Erythroblast (primary cell): Measurements from ENCODE around the gene NSD2.

Experiments
- DNase-seq, 2 experiments: peaks; one replicate each; lab custom pipeline; 2025; lab: John Stamatoyannopoulos, UW
- GATA1 ChIP-seq: IDR thresholded peaks from 2 replicates; pipeline ENCODE4 v1.6.1; 2011; ENCODE audit warnings: low read depth, mild to moderate bottlenecking, control low read depth, low read length, moderate library complexity
- POLR2A ChIP-seq: IDR thresholded peaks from 2 replicates; pipeline ENCODE4 v1.6.1; 2011; ENCODE audit warnings: mild to moderate bottlenecking, low read length

Gene NSD2

DNA sequence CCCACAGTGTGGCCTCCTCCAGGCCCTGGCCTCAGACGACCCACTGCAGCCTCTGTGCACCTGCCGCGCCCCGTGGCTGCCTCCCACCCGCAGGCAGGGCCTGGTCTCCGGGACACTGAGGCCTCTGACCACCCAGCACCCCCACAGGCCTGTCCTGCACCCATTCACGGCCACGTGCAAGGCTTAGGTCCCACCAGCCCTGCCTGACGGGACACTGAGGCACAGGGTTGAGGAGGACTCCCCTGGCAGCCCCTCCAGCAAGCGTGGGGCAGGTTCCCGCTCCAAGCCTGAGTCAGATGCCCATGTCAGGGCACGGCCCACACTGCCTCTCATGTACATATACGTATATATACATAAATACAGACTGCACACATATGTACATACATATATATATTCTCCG is 114.1 kb downstream of the NSD2 start:
- TF ChIP-seq GATA1 (no peak), POLR2A (no peak)
- DNase-seq: no peak

GRCh38 chr4:1985780-1986577 is 114.8 kb downstream of the NSD2 start:
- TF ChIP-seq GATA1: no peak
- no peak for TF ChIP-seq POLR2A

DNA sequence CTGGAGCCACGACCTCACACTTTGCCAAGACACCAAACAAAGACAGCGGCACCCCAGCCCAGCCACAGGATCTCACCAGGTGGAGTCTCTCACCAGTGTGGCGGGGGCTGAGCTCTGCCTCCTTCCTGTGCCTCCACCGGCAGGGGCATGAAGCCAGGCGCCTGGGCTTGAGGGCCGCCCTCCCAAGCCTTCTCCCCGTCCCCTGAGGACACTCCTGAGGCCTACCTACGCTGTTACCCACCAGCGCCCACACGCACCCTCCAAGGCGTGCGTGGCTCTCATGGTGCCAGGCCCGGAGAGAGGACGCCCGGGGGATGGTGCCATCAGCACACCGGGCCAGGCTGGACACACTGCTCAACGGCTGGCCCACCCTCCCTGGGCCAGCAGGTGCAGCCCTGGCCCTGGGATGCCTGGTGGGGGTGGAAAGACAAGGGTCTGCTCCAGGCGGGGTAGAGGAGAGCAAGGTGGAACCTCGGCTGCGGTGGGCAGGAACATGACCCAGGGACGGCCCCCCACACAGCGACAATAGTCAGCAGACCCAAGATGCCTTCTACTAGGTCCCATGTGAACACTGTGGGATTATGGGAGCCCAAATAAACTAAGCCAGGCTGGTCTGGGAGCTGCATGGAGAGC is 115.5 kb downstream of the NSD2 start:
- DNase-seq: no peak
- no peak for TF ChIP-seq GATA1
- no peak for TF ChIP-seq POLR2A

More at GRCh38 chr4:1985780-1986577, 114.8 kb downstream of the NSD2 start:
- DNase-seq: no peak

GRCh38 chr4:1987296-1987695 is 116.1 kb downstream of the NSD2 start:
- TF ChIP-seq GATA1: no peak
- TF ChIP-seq POLR2A: no peak
- DNase-seq: no peak

DNA sequence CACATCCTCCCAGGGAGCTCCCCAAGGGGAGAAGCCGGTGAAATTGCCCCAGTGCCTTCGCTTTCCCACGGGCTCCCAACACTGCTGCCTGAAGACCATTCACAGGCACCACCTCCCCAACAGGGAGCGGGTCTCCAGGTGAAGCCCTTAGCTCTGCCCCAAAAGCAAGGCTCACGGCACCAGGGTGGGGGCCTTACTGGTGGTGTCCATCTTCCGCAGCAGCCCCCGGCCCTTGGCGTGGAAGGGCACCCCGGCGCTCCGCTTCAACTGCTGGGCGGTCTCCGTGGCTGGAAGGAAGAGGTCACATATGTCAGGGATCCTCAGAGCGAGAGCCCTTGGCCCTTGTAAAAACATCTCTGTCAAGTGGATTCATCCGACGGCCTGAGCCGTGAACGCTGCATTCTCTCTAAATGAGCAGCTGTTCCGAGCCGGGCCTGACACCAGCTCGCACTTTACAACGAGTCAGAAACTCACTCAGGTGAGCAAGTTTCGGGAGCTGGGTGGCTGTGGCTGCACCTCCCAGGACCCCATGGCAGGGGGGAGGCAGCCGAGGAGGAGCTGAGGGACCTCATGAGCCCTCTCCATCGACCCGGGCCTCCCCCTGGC is 116.6 kb downstream of the NSD2 start:
- TF ChIP-seq GATA1: no peak
- no peak for DNase-seq

- no peak for DNase-seq
- TF ChIP-seq POLR2A: no peak
- TF ChIP-seq GATA1: no peak
Measured at GRCh38 chr4:1988327-1988724, 117.1 kb downstream of the NSD2 start.

GRCh38 chr4:1989533-1990347 is 118.5 kb downstream of the NSD2 start:
- DNase-seq: no peak
- no peak for TF ChIP-seq GATA1
- TF ChIP-seq POLR2A: no peak

DNA sequence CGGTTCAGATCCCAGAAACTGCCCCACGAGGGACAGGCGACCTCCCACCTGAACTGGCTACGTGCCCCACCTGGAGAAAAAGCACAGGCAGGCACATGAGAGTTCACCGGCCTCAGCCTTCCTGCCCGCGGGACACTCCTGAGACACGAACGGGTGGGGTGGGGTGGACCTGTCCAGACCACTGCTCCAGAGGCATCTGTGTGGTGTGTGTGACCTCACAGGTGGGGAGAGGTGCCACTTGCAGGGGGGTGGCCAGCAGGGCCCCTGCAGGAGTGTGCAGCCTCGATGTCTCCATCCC is 119.1 kb downstream of the NSD2 start:
- DNase-seq: no peak
- no peak for TF ChIP-seq POLR2A
- TF ChIP-seq GATA1: no peak

- TF ChIP-seq GATA1: no peak
- no peak for TF ChIP-seq POLR2A
- DNase-seq: no peak
Measured at GRCh38 chr4:1990676-1991075, 119.5 kb downstream of the NSD2 start.

GRCh38 chr4:1991087-1991486 is 119.9 kb downstream of the NSD2 start:
- no peak for DNase-seq
- TF ChIP-seq POLR2A (no peak), GATA1 (no peak)

GRCh38 chr4:1991596-1992434 is 120.6 kb downstream of the NSD2 start:
- DNase-seq: no peak
- TF ChIP-seq POLR2A (no peak), GATA1 (no peak)

DNA sequence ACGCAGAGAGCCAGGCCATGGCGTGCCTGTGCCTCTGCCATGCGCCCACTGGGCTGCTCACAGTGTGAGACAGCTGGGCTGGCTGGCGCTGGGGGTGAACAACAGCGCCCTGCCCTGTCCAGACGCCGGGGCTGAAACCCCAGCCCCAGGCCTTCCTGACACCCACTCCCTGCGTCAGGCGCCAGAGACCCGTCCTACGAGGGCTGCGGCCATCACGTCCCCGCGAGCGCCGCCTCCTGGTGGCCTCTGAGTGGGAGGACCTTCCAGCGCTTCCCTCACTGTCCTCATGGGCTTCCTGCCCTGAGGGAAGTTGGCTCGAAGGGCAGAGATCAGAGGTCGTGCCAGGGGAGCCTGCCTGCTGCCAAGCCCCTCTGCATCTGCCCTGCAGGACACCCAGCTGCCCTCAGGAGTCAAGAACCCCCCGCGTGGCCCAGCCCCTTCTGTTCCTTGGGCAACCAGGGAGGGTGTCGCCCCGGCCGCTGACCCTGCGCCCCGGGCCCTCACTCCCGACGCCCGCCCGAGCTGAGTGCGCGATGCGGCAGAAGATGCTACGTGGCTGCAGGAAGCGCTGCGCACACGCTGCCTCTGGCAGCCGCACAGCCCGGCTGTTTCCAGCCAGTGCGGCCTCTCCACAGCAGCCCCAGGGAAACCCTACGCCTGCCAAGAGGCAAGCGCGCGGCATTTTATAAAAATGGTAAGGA is 121.4 kb downstream of the NSD2 start:
- no peak for DNase-seq
- TF ChIP-seq POLR2A (no peak), GATA1 (no peak)
